DOHH2 (cell line): ENCODE data around the gene ATRN.

Experiments used
- H3F3A ChIP-seq: fragments of 200-600 bp; sonication (generic), shearing (Covaris generic); 2 replicates; pipeline ENCODE4 v1.6.0; 2016; ENCODE audit warnings: antibody characterized with exemption, mild to moderate bottlenecking; ENCODE audit not compliant: control insufficient read depth, insufficient read depth
- H3K27ac ChIP-seq: fragments of 200-600 bp; sonication (generic); 2 replicates; pipeline ENCODE4 v1.5.1; 2014; ENCODE audit warnings: low read depth, mild to moderate bottlenecking, low read length, moderate library complexity
- H3K27me3 ChIP-seq: fragments of 200-600 bp; sonication (generic); 2 replicates; pipeline ENCODE4 v1.6.1; 2014; ENCODE audit warnings: mild to moderate bottlenecking, low read length, mixed read lengths; ENCODE audit not compliant: control insufficient read depth
- H3K36me3 ChIP-seq: fragments of 200-600 bp; sonication (generic); 2 replicates; pipeline ENCODE4 v1.6.1; 2014; ENCODE audit warnings: mild to moderate bottlenecking, low read length, moderate library complexity, mixed read lengths; ENCODE audit not compliant: control insufficient read depth
- H3K4me1 ChIP-seq: fragments of 200-600 bp; sonication (generic); 2 replicates; pipeline ENCODE4 v1.6.1; 2014; ENCODE audit warnings: mild to moderate bottlenecking, low read length, mixed read lengths; ENCODE audit not compliant: control insufficient read depth
- H3K4me2 ChIP-seq: fragments of 200-600 bp; sonication (generic); 2 replicates; pipeline ENCODE4 v1.6.0; 2014; ENCODE audit warnings: mild to moderate bottlenecking, low read length, moderate library complexity
- H3K4me3 ChIP-seq: fragments of 200-600 bp; sonication (generic); 2 replicates; pipeline ENCODE4 v1.5.1; 2014; ENCODE audit warnings: mild to moderate bottlenecking, low read length, mixed read lengths
- H3K79me2 ChIP-seq: fragments of 200-600 bp; sonication (generic); 2 replicates; pipeline ENCODE4 v1.6.1; 2014; ENCODE audit warnings: mild to moderate bottlenecking, low read length, mixed read lengths; ENCODE audit not compliant: control insufficient read depth
- H3K9me2 ChIP-seq: fragments of 200-600 bp; sonication (generic); replicated peaks from 2 replicates; pipeline ENCODE4 v1.6.1; 2014; ENCODE audit warnings: mild to moderate bottlenecking, low read length, mixed read lengths; ENCODE audit not compliant: control insufficient read depth
- H3K9me3 ChIP-seq: fragments of 200-600 bp; sonication (generic); 2 replicates; pipeline ENCODE4 v1.6.1; 2014; ENCODE audit warnings: antibody characterized with exemption, low read length, mixed read lengths; ENCODE audit not compliant: control insufficient read depth, insufficient read depth
- H4K20me1 ChIP-seq: fragments of 200-600 bp; sonication (generic); 2 replicates; pipeline ENCODE4 v1.6.0; 2014; ENCODE audit warnings: low read depth, mild to moderate bottlenecking, antibody characterized with exemption, low read length, moderate library complexity; ENCODE audit not compliant: control insufficient read depth, insufficient read depth
- CTCF ChIP-seq: fragments of 200-600 bp; sonication (generic); IDR thresholded peaks from one replicate; pipeline ENCODE4 v1.5.1; 2014; ENCODE audit warnings: antibody characterized with exemption, mild to moderate bottlenecking, low read depth, low read length; ENCODE audit not compliant: poor library complexity, severe bottlenecking
- EZH2phosphoT487 ChIP-seq: fragments of 200-600 bp; sonication (generic); IDR thresholded peaks from 2 replicates; pipeline ENCODE4 v1.6.1; 2017; ENCODE audit warnings: borderline replicate concordance, mild to moderate bottlenecking, antibody characterized with exemption, low read length, moderate library complexity, mixed read lengths

Gene ATRN

DNA sequence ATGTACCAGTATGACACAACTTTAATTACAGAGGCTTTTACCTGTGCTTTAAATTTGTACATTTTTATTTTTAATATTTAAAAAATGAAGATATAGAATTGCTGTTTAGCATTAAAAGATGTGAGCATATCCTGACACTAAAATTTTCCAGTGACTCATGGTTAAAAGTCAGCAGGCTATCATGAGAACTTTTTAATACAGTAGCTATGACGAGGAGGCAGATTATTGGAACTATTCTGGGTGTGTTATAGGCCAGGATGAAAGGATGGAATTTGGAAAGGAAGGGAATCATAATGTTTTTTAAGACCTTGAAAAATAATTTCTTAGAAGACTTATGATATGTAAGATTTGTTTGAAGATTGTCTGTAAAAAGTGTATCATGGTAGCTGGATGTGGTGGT is 101.3 kb downstream of the ATRN start:
- Histone ChIP-seq H3K9me2 (no peaks in the 10 kb centered on the region), H3K4me3 (no peak overlapping the region), H3K4me1 (peaks cover 12% of the 10 kb centered on the region), H4K20me1 (no peaks in the 10 kb centered on the region), H3F3A (no peaks in the 10 kb centered on the region), H3K4me2 (no peak overlapping the region), H3K9me3 (no peaks in the 10 kb centered on the region), H3K79me2 (no peaks in the 10 kb centered on the region), H3K36me3 (peaks cover 6% of the 10 kb centered on the region), H3K27me3 (no peaks in the 10 kb centered on the region), H3K27ac (no peak overlapping the region)
- TF ChIP-seq EZH2phosphoT487 (no peak), CTCF (no peak)

DNA sequence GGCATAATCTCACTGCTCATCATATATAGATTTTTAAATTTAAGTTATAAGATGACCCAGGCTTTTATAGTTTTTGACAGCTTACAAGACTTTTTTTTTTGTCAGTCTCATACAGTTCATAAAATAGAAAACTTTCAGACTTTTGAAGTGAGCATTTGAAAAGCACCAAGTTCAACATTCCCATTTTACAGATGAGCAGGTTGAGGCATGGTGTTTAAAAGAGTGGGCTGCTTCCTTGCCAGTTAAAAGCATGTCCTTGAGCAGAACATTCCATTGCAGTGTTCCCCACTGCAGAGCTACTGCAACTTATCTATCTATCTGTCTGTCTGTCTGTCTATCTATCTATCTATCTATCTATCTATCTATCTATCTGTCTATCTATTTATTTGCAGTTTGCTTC is 105.5 kb downstream of the ATRN start:
- Histone ChIP-seq H3K9me2 (no peaks in the 10 kb centered on the region), H3K27me3 (no peaks in the 10 kb centered on the region), H3K36me3 (peaks cover 6% of the 10 kb centered on the region), H3K9me3 (no peaks in the 10 kb centered on the region), H4K20me1 (no peaks in the 10 kb centered on the region), H3K4me3 (no peak overlapping the region), H3K4me1 (peaks cover 7% of the 10 kb centered on the region), H3K27ac (no peak overlapping the region), H3F3A (no peaks in the 10 kb centered on the region), H3K79me2 (no peaks in the 10 kb centered on the region), H3K4me2 (no peak overlapping the region)
- TF ChIP-seq EZH2phosphoT487: no peak
- no peak for TF ChIP-seq CTCF

GRCh38 chr20:3577366-3577765 is 106.5 kb downstream of the ATRN start:
- Histone ChIP-seq H4K20me1 (no peaks in the 10 kb centered on the region), H3K9me3 (no peaks in the 10 kb centered on the region), H3K36me3 (peaks cover 9% of the 10 kb centered on the region), H3K27ac (no peak overlapping the region), H3K79me2 (no peaks in the 10 kb centered on the region), H3K4me2 (no peak overlapping the region), H3F3A (no peaks in the 10 kb centered on the region), H3K9me2 (no peaks in the 10 kb centered on the region), H3K4me1 (peaks cover 3% of the 10 kb centered on the region; the same call in 1 of the 2 replicates), H3K27me3 (no peaks in the 10 kb centered on the region), H3K4me3 (no peak overlapping the region)
- TF ChIP-seq CTCF (no peak), EZH2phosphoT487 (no peak)

GRCh38 chr20:3580412-3580811 is 109.6 kb downstream of the ATRN start:
- Histone ChIP-seq H3K79me2 (no peaks in the 10 kb centered on the region), H4K20me1 (no peaks in the 10 kb centered on the region), H3F3A (no peaks in the 10 kb centered on the region), H3K4me1 (peaks cover 3% of the 10 kb centered on the region; the same call in 1 of the 2 replicates), H3K9me3 (no peaks in the 10 kb centered on the region), H3K4me3 (no peak overlapping the region), H3K36me3 (peaks cover 25% of the 10 kb centered on the region), H3K27me3 (no peaks in the 10 kb centered on the region), H3K9me2 (no peaks in the 10 kb centered on the region), H3K27ac (no peak overlapping the region), H3K4me2 (no peak overlapping the region)
- TF ChIP-seq EZH2phosphoT487 (no peak), CTCF (no peak)
